Naive B cell (primary cell): ENCODE data around the gene LOXL1. TPM values are rescaled to one million over a fixed set of nuclear protein-coding genes. Genes with fewer than 3 reads are reported as not detected.
"Not testable (repeated sequence)": the region's sequence is repeated elsewhere in the genome, so short reads cannot be mapped to it uniquely, and the experiment has no call there.

Source experiments
- ATAC-seq, 2 donors: fragments of 150-1000 bp; cut with Tn5 transposase; 2 replicates each; pipeline ENCODE4 v1.10.0; 2021; ENCODE audit warnings: low read depth in 2 of 2, mild to moderate bottlenecking in 2 of 2, moderate library complexity in 2 of 2
- DNase-seq: peaks from one replicate; pipeline ENCODE4 v3.0.0; 2022
- H3K27ac Mint-ChIP-seq, 6 donors: one replicate each; pipeline ENCODE4 v1.8.0; 2020 to 2022; ENCODE audit warnings: mild to moderate bottlenecking in 6 of 6, mixed read lengths in 6 of 6, moderate library complexity in 5 of 6, inconsistent platforms in 2 of 6
- H3K27me3 Mint-ChIP-seq, 3 donors: one replicate each; pipeline ENCODE4 v1.8.0; 2021 to 2022; ENCODE audit warnings: mixed read lengths in 3 of 3, mild to moderate bottlenecking in 1 of 3
- H3K36me3 Mint-ChIP-seq, 2 donors: one replicate each; pipeline ENCODE4 v1.8.0; 2020 to 2022; ENCODE audit warnings: mixed read lengths in 2 of 2, inconsistent platforms in 1 of 2, mild to moderate bottlenecking in 1 of 2
- H3K4me1 Mint-ChIP-seq, 3 donors: one replicate each; pipeline ENCODE4 v1.8.0; 2020 to 2022; ENCODE audit warnings: mixed read lengths in 3 of 3, inconsistent platforms in 1 of 3, mild to moderate bottlenecking in 1 of 3, moderate library complexity in 1 of 3
- H3K4me3 Mint-ChIP-seq, 8 donors: one replicate each; pipeline ENCODE4 v1.8.0; 2020 to 2022; ENCODE audit warnings: mild to moderate bottlenecking in 8 of 8, mixed read lengths in 8 of 8, moderate library complexity in 8 of 8, inconsistent platforms in 2 of 8
- H3K9me3 Mint-ChIP-seq, 7 donors: one replicate each; pipeline ENCODE4 v1.8.0; 2020 to 2022; ENCODE audit warnings: mixed read lengths in 7 of 7, mild to moderate bottlenecking in 5 of 7, inconsistent platforms in 2 of 7, moderate library complexity in 1 of 7
- polyA plus RNA-seq, 6 donors: library from polyadenylated mRNA; unstranded; fragments of 300-500 nt; fragmentation: Illumina TruSeq; gene quantifications; one replicate each; pipeline ENCODE4 v1.2.3, GENCODE V29; 2021; ENCODE audit warnings: low read depth in 6 of 6

LOXL1 gene
- polyA plus RNA-seq, 6 donors from 2014 or later: 0.19 to 0.48 TPM; not detected in 4

DNA sequence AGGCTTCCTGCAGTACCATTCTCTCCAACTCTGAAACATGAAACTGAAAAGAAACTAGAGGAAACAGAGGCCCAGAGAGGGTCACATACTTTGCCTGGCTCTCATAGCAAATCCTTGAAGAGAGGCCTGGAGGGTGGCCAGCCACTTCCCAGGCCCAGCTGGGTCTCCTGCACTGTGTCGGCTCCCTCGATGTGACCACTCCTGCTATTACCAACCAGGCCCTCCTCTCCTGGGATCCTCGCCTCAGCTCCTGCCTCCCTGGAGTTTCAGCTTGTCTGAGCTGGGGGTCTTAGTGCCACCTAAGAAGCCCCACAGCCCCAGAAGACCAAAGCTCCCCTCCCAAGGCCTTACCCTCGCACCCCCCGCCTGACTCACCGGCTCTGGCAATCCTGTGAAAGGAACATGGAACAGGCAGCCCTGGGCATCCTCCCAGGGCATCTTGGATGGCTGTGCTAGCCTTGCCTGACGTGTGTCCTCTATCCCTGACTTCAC lies 4.6 kb downstream of the LOXL1 start:
- DNase-seq (no peak), ATAC-seq (no peak)
- H3K36me3 Mint-ChIP-seq: no peaks in the 10 kb centered on the region
- H3K4me3 Mint-ChIP-seq: peak overlapping the region in 2 of 8 donors; percentile 41 to 77
- H3K9me3 Mint-ChIP-seq: no peaks in the 10 kb centered on the region
- peaks cover 17 to 60% (median 58%) of the 10 kb centered on the region in 3 donors for H3K27me3 Mint-ChIP-seq
- peaks cover 8 to 15% (median 15%) of the 10 kb centered on the region in 3 donors for H3K4me1 Mint-ChIP-seq
- H3K27ac Mint-ChIP-seq: no peak overlapping the region

DNA sequence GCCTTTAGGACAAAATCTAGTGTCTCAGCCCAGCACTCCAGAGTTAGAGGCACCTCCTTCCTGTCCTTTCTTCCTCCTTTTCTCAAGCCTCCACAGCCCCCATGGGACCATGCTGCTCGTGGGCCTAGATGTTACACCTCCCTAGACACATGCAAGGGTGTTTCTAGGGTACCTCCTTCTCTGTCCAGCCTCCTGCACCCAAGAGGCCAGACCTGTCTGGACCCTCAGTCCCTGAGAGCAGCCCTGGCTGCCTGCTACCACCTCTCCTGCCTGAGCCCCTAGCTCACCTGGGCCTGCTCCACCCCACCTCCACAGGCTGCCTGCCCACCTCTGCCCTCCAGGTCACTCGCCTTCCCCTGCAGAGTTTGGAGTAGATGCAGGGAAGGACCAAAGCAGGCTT lies 5.2 kb downstream of the LOXL1 start:
- Mint-ChIP-seq H3K36me3 (no peaks in the 10 kb centered on the region), H3K4me3 (peak overlapping the region in 1 of 8 donors; percentile 41), H3K27me3 (peaks cover 18 to 62% (median 54%) of the 10 kb centered on the region in 3 donors), H3K27ac (peak overlapping the region in 1 of 6 donors; percentile 39), H3K9me3 (no peaks in the 10 kb centered on the region), H3K4me1 (peaks cover 7 to 15% (median 13%) of the 10 kb centered on the region in 3 donors)
- DNase-seq: no peak
- no peak for ATAC-seq

DNA sequence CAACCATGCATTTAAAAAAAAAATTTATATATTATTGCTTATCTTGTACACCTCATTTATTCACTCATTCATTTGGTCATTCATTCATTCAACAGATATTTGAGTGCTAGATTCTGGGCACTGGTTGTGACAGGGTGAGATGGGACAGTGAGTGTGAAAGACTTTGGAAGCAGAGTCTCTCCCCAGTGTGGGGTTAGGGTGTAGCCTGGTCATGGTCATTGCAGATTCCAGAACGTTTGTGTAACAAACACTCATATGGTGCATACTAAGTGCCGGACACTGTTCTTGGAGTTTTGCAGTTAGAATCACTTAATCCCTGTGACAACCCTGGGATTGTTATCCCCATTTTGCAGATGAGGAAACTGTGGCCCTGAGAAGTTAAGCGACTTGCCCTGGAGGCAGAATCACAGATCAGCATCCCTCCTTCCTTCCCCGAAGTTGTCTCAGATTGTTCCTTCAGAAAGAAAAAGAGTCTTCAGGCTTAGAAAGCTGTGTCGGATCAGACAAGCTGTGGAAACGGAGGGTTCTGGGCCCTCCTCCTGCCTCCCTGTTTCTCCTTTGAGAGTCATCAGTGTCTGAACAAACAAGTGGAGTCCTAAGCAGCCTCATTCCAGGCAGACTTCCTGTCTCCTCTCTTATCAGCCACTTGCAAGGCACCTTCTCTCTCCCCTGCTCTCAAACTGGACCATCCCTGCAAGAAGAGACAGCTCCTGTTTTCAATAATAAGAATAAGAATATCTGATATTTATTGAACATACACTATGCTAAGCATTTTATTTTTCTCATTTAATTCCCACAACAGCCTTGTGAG lies 6.3 kb downstream of the LOXL1 start:
- Mint-ChIP-seq H3K27me3 (peaks cover 23 to 67% (median 60%) of the 10 kb centered on the region in 3 donors), H3K9me3 (no peaks in the 10 kb centered on the region), H3K4me1 (peaks cover 7 to 15% (median 13%) of the 10 kb centered on the region in 3 donors), H3K36me3 (no peaks in the 10 kb centered on the region), H3K4me3 (no peak overlapping the region), H3K27ac (peak overlapping the region in 1 of 6 donors; percentile 53)
- no peak for DNase-seq
- no peak for ATAC-seq

DNA sequence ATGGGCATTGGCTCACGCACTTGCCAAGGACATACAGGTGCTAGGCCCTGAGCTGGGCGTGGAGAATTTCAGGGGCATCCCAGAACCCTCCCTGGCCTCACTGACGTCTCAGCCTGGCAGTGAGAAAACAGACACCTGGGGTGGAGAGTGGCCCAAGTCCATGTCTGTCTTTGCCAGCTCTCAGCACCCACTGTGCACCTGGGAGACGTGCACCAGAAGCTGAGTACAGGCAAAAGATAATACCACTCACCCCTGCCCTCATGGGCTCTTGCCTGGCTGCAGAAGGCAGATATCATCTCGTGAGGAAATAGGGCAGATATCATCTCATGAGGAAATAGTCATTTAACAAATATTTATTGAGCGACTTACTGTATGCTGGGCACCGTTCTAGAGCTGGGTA lies 8.0 kb downstream of the LOXL1 start:
- ATAC-seq (no peak), DNase-seq (no peak)
- Mint-ChIP-seq H3K27me3 (peaks cover 17 to 53% (median 46%) of the 10 kb centered on the region in 3 donors), H3K27ac (no peak overlapping the region), H3K4me1 (peaks cover 0 to 9% (median 8%) of the 10 kb centered on the region in 3 donors), H3K9me3 (no peaks in the 10 kb centered on the region), H3K36me3 (no peaks in the 10 kb centered on the region), H3K4me3 (no peak overlapping the region)

DNA sequence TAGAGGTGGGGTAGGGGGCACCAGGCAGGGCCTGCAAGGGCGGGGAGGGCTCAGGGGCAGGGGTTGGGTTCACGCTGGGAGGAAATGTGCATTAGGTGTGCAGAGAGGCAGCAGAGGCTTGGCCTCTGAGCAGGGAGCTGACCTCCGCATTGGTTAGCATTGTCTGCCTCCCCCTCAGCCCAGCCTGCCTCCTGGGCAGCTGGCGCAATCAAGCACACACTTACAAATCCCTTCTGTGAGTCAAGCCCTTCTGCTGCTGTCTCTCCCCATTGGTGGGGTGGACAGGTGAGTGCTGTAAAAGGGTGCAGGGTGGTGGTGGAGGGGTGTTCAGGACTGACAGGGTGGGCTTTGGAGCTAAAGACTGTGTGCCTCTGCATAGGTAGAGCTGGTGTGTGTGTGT lies 9.3 kb downstream of the LOXL1 start:
- Mint-ChIP-seq H3K9me3 (no peaks in the 10 kb centered on the region), H3K36me3 (no peaks in the 10 kb centered on the region), H3K27ac (peak overlapping the region in 2 of 6 donors; percentile 8 to 60), H3K4me1 (peaks cover 0 to 9% (median 8%) of the 10 kb centered on the region in 3 donors), H3K4me3 (no peak overlapping the region), H3K27me3 (peaks cover 14 to 44% (median 36%) of the 10 kb centered on the region in 3 donors)
- ATAC-seq (no peak), DNase-seq (no peak)

DNA sequence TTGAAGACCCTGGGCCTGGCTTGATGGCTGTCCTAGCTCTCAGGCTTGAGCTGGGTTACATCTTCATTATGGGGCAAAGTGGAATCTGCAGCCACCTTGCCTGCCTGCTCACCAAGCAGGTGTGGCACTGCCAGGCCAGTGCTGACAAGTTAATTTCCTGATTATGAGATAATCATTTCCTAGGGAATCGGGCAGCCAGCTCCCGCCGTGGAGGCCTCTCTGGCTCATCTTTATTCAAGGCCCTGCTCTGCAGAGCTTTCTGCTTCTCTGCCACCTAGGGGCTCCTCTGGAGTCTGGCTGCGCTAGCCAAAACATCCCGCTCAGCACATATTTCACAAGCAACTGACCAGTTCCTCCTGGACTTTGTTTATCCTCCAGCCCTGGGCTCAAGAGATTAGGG lies 9.9 kb downstream of the LOXL1 start:
- H3K4me3 Mint-ChIP-seq: no peak overlapping the region
- no peak overlapping the region for H3K27ac Mint-ChIP-seq
- DNase-seq: no peak
- H3K36me3 Mint-ChIP-seq: no peaks in the 10 kb centered on the region
- H3K27me3 Mint-ChIP-seq: peaks cover 12 to 37% (median 30%) of the 10 kb centered on the region in 3 donors
- no peaks in the 10 kb centered on the region for H3K9me3 Mint-ChIP-seq
- ATAC-seq: no peak
- peaks cover 0 to 6% (median 6%) of the 10 kb centered on the region in 3 donors for H3K4me1 Mint-ChIP-seq

DNA sequence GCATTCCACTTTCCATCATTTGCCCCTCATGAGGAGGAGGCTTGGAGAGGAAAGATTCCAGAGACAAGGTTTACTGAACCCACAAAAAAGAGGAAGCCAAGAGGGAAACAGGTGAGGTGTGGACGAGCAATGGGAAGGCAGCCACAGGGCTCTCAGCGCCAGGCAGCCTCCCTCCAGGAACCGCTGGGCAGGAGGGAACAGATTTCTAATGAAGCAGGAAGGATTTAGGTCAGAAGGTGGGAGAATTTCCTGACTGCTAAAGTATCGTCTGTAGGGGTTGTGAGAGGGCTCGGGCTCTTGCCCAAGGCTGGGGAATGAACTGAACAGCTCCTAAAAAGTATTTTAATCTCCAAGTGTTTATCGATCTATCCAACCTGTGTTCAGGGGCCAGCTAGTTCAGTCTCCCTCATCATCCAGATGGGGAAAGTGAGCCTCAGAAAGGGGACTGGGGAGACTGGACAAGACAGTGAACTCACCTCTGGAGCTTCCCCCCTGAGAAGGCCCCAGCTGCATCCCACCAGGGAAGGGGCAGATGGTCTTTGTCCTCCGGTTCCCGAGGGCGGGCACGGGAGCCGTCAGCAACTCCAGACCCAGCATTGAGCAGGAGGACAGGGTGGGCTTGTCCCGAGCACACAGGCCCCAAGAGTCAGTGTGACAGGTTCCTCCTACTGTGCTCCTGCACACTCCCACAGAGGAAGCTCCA lies 10.5 kb downstream of the LOXL1 start:
- Mint-ChIP-seq H3K27me3 (peaks cover 7 to 32% (median 24%) of the 10 kb centered on the region in 3 donors), H3K4me3 (no peak overlapping the region), H3K9me3 (no peaks in the 10 kb centered on the region), H3K4me1 (peaks cover 0 to 3% (median 1%) of the 10 kb centered on the region in 3 donors), H3K27ac (no peak overlapping the region), H3K36me3 (no peaks in the 10 kb centered on the region)
- ATAC-seq (no peak), DNase-seq (no peak)

DNA sequence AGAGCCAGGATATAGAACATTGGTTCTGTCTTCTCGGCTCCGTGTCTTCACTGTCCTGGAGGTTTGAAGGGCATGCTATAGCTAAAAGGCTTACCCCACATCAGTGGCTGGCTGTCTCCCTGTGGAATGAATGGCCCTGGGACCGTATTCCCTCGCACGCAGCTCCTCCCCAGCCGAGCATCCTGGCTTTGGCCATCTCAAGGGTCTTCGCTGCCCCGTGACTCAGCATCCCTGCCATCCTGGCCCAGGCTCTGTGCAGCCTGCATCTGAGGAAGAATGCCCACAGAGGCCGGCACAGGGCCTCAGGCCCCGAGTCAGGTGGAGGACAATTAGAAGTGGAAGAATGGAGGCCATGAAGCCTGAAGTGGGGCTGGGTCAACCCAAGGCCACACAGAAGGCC lies 11.0 kb downstream of the LOXL1 start:
- H3K27ac Mint-ChIP-seq: no peak overlapping the region
- no peaks in the 10 kb centered on the region for H3K36me3 Mint-ChIP-seq
- ATAC-seq (no peak), DNase-seq (no peak)
- H3K9me3 Mint-ChIP-seq: no peaks in the 10 kb centered on the region
- H3K4me1 Mint-ChIP-seq: peaks cover 0 to 5% (median 4%) of the 10 kb centered on the region in 3 donors
- H3K27me3 Mint-ChIP-seq: peaks cover 7 to 29% (median 22%) of the 10 kb centered on the region in 3 donors
- no peak overlapping the region for H3K4me3 Mint-ChIP-seq

DNA sequence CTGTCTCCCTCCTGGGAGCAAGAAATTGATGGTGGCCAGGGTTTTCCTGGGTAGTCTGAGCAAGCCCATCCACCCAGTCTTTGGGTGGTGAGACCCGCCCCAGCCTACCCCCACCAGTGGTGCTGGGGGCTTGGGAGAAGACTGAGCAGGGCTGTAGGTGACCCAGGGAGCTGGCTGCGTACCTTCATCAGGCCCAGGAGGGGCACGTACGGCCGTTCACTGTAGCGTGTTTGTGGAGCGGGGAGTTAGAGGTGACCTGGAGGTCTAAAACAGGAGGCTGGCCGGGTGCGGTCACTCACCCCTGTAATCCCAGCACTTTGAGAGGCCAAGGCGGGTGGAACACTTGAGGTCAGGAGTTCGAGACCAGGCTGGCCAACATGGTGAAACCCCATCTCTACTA lies 11.5 kb downstream of the LOXL1 start:
- Mint-ChIP-seq H3K36me3 (no peaks in the 10 kb centered on the region), H3K4me1 (peaks cover 0 to 6% (median 5%) of the 10 kb centered on the region in 3 donors), H3K9me3 (no peaks in the 10 kb centered on the region), H3K27me3 (peaks cover 7 to 34% (median 22%) of the 10 kb centered on the region in 3 donors), H3K4me3 (no peak overlapping the region), H3K27ac (no peak overlapping the region)
- no peak for DNase-seq
- ATAC-seq: no peak

DNA sequence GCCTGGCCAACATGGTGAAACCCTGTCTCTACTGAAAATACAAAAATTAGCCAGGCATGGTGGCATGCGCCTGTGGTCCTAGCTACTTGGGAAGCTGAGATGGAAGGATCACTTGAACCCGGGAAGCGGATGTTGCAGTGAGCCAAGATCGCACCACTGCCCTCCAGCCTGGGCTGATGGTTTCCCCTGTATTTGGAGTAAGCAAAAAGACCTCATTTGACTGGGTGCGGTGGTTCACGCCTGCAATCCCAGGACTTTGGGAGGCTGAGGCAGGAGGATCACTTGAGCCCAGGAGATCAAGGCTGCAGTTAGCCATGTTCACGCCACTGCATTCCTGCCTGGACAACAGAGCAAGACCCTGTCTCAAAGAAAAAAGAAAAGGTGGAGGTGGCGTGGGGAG lies 12.3 kb downstream of the LOXL1 start:
- not testable (repeated sequence) for H3K4me3 Mint-ChIP-seq, DNase-seq, ATAC-seq, H3K4me1 Mint-ChIP-seq, H3K9me3 Mint-ChIP-seq, H3K36me3 Mint-ChIP-seq, H3K27ac Mint-ChIP-seq
- H3K27me3 Mint-ChIP-seq: peaks cover 7 to 30% (median 21%) of the 10 kb centered on the region in 3 donors

DNA sequence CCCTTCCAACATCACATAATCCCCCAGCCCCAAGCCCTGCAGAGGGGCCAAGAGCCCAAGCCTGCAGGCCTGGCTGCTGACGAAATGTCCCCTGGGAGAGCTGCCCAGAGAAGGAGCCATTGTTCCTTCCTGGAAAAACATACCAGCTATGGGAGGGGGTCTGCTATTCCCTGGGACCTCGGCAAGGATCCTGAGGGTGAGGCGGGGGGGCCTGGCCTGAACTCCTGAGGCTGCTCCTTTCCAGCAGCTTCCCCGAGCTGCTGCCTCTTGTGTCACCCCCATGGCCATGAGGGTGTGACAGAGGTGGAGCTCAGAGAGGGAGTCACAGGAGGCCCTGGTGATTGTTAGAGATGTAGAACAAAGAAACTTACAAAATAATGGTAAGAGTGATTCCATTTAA lies 12.9 kb downstream of the LOXL1 start:
- Mint-ChIP-seq H3K36me3 (no peaks in the 10 kb centered on the region), H3K4me3 (no peak overlapping the region), H3K27me3 (peaks cover 7 to 27% (median 17%) of the 10 kb centered on the region in 3 donors), H3K27ac (no peak overlapping the region), H3K9me3 (no peaks in the 10 kb centered on the region), H3K4me1 (peaks cover 0 to 6% (median 5%) of the 10 kb centered on the region in 3 donors)
- DNase-seq (no peak), ATAC-seq (no peak)

DNA sequence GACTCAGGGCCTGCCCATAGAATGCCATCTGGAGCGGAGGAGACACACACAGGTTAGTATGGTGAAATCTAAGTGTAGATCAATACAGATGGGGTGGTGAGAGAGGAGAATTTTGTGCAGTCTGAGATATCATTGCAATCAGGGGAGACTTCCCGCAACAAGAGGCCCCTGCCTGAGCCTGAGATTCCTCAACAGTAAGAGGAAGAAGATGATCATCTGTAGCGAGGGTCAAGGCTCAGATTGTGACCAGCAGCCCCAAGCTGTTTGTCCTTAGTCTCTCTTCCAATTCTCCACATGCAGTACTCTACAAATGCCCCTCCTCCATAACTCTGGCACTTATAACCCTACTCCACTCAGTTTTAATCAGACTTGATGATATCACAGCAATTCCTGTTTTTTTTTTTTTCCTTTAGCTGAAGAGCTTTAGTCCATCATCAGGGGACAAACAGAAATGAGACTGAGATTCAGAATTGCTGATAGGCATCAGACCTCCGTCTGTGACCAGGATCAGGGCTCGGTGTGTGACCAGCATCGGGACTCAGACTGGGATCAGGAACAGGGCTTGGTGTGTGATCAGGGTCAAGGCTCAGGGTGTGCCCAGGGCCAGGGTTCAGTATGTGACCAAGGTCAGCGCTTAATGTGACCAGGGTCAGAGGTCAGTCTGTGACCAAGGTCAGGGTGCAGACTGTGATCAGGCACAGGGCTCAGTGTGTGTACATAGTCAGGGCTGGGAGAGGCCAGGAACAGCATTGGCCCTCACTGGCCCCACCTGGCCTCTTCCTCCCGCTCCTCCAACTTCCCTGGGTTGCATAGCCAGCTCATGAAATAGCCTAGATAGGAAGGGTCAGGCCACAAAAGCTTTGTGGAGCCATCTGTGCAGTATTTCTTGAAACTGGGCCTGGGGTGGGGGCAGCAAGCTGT lies 14.1 kb downstream of the LOXL1 start:
- no peak for DNase-seq
- Mint-ChIP-seq H3K4me1 (peaks cover 0 to 6% (median 5%) of the 10 kb centered on the region in 3 donors), H3K9me3 (no peaks in the 10 kb centered on the region), H3K27ac (no peak overlapping the region), H3K36me3 (no peaks in the 10 kb centered on the region), H3K27me3 (peaks cover 7 to 18% (median 10%) of the 10 kb centered on the region in 3 donors), H3K4me3 (no peak overlapping the region)
- no peak for ATAC-seq

DNA sequence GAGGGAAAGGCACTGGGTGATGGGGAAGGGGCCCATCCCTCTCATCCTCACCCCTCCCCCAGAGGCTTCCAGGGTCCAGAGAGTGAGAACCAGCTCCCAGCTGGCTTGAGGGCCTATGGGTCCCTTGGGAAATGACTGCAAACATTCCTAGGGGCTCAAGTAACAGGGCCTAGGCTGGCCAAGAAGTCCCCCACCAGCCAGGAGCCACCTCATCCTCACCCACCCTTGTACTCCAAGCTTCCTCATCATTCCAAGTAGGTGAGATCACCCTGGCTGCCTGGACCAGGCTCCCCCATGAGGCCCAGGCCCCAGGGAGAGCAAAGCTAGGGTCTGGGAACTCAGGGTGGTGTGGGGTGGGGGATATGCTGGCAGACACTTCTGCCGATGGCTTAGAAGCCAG lies 14.8 kb downstream of the LOXL1 start:
- Mint-ChIP-seq H3K4me3 (no peak overlapping the region), H3K9me3 (no peaks in the 10 kb centered on the region), H3K4me1 (peaks cover 0 to 9% (median 8%) of the 10 kb centered on the region in 3 donors), H3K27ac (no peak overlapping the region), H3K36me3 (no peaks in the 10 kb centered on the region), H3K27me3 (peaks cover 7 to 15% (median 8%) of the 10 kb centered on the region in 3 donors)
- DNase-seq: no peak
- ATAC-seq: no peak
